Mucosa of descending colon (tissue), 3 donors: ENCODE measurements around the gene CAMK1. TPM values are rescaled to one million over a fixed set of nuclear protein-coding genes. Genes with fewer than 3 reads are reported as not detected.

ENCODE experiments used
- ATAC-seq: fragments of 200-7000 bp; cut with Tn5 transposase; one replicate; pipeline ENCODE4 v1.9.1; 2020; ENCODE audit warnings: mild to moderate bottlenecking, moderate library complexity
- DNase-seq, 3 donors: peaks; one replicate each; pipeline ENCODE4 v3.0.0-alpha.2; 2020
- H3K36me3 ChIP-seq: fragments of 200-600 bp; one replicate; pipeline ENCODE4 v1.8.0; 2021; ENCODE audit warnings: low read depth, mild to moderate bottlenecking
- H3K4me1 ChIP-seq: fragments of 200-600 bp; one replicate; pipeline ENCODE4 v1.8.0; 2021; ENCODE audit warnings: low read depth, mild to moderate bottlenecking
- H3K4me3 ChIP-seq: fragments of 200-600 bp; one replicate; pipeline ENCODE4 v1.8.0; 2021; ENCODE audit warnings: mild to moderate bottlenecking
- H3K9me3 ChIP-seq: fragments of 200-600 bp; one replicate; pipeline ENCODE4 v1.8.0; 2021; ENCODE audit warnings: mild to moderate bottlenecking
- CTCF ChIP-seq: fragments of 200-600 bp; IDR thresholded peaks from one replicate; pipeline ENCODE4 v1.8.0; 2022; ENCODE audit warnings: antibody characterized with exemption, mild to moderate bottlenecking
- intact Hi-C, 2 donors: fragments of 100-400 bp; cut with DNase I in 1 of 2; cut with micrococcal nuclease in 1 of 2; formaldehyde crosslinking; loops; one replicate each; pipeline versions ENCODE4 v1.11.0 to v1.11.1; 2022; cut with DNase I, micrococcal nuclease
- total RNA-seq, 3 donors: library from RNA; stranded (reverse); fragmentation: NEBNext Ultra II Directional in 2 of 3; extraction: Animal tissue kit (Norgen Biotek cat#: 25700) in 2 of 3; gene quantifications; one replicate each; pipeline versions ENCODE4 v1.2.1 to v1.2.4, GENCODE V29; 2021 to 2023
- donor health status: DM: no; HTN: no; CAD: no; lungs with moderate emphysema.
- donor health status: DM: no; HTN: no; CAD: no.
- donor health status: DM: no; HTN: yes; CAD: no.

Gene CAMK1
- total RNA-seq, 3 donors from 2014 or later, result 5.7 to 35.8 (median 10.1) TPM

DNA sequence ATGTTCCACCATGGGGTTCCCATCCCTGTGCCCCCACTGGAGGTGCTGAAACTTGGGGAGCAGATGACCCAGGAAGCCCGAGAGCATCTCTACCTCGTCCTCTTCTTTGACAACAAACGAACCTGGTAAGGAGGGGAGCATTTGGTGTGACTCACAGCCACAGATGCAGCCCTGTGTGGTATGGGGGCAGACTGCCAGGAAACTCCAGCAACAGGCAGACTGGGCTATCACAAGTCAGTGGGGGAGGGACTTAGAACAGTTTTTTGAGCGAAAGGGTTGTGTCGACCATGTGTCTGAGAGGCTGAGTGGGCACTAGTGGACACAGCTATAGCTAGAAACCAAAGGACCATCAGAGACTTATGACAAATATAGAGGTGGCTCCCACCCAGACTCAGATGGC is 23.4 kb downstream of the CAMK1 start:
- TF ChIP-seq CTCF, result no peak
- no peak for ATAC-seq
- no peak overlapping the region for H3K4me3 ChIP-seq
- no peak for DNase-seq
- no peaks in the 10 kb centered on the region for H3K9me3 ChIP-seq
- peaks cover 15% of the 10 kb centered on the region for H3K4me1 ChIP-seq
- peaks cover 33% of the 10 kb centered on the region for H3K36me3 ChIP-seq
- intact Hi-C loops, result no loop called here

GRCh38 chr3:9745521-9745920 is 24.2 kb downstream of the CAMK1 start:
- no peak for ATAC-seq
- peaks cover 35% of the 10 kb centered on the region for H3K36me3 ChIP-seq
- peaks cover 7% of the 10 kb centered on the region for H3K4me1 ChIP-seq
- H3K9me3 ChIP-seq, result no peaks in the 10 kb centered on the region
- intact Hi-C loops, result no loop called here
- DNase-seq, result no peak
- no peak overlapping the region for H3K4me3 ChIP-seq
- TF ChIP-seq CTCF, result no peak

GRCh38 chr3:9744162-9744561 is 25.6 kb downstream of the CAMK1 start:
- H3K4me1 ChIP-seq, result peaks cover 4% of the 10 kb centered on the region
- ATAC-seq (no peak), DNase-seq (no peak)
- intact Hi-C loops, result no loop called here
- TF ChIP-seq CTCF, result no peak
- H3K9me3 ChIP-seq, result no peaks in the 10 kb centered on the region
- no peak overlapping the region for H3K4me3 ChIP-seq
- peaks cover 44% of the 10 kb centered on the region for H3K36me3 ChIP-seq

DNA sequence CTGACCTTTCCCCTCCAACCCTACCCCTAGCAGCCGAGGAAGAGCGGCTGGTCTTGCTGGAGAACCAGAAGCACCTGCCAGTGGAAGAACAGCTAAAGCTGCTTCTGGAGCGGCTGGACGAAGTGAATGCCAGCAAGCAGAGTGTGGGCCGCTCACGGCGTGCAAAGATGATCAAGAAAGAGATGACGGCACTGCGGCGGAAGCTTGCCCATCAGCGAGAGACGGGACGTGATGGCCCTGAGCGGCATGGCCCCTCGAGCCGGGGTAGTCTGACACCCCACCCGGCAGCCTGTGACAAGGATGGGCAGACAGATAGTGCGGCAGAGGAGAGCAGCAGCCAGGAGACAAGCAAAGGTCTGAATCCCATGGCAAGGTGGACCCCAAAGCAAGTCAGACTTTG is 26.2 kb downstream of the CAMK1 start:
- ATAC-seq (no peak), DNase-seq (no peak)
- intact Hi-C loops, result no loop called here
- Histone ChIP-seq H3K36me3 (peaks cover 49% of the 10 kb centered on the region), H3K4me3 (no peak overlapping the region), H3K9me3 (no peaks in the 10 kb centered on the region), H3K4me1 (no peaks in the 10 kb centered on the region)
- no peak for TF ChIP-seq CTCF

- intact Hi-C loops, result no loop called here
- no peaks in the 10 kb centered on the region for H3K9me3 ChIP-seq
- no peak for TF ChIP-seq CTCF
- DNase-seq, result no peak
- H3K4me1 ChIP-seq, result no peaks in the 10 kb centered on the region
- peaks cover 49% of the 10 kb centered on the region for H3K36me3 ChIP-seq
- ATAC-seq, result no peak
- no peak overlapping the region for H3K4me3 ChIP-seq
Measured at GRCh38 chr3:9742560-9742959, 27.2 kb downstream of the CAMK1 start.

DNA sequence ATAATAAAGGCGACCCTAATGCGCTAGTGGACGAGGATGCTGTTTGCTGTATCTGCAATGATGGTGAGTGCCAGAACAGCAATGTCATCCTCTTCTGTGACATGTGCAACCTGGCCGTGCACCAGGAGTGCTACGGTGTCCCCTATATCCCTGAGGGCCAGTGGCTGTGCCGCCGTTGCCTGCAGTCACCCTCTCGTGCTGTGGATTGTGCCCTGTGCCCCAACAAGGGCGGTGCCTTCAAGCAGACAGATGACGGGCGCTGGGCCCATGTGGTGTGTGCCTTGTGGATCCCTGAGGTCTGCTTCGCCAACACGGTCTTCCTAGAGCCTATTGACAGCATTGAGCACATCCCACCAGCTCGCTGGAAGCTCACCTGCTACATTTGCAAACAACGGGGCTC is 30.6 kb downstream of the CAMK1 start:
- intact Hi-C loops, result no loop called here
- no peak for TF ChIP-seq CTCF
- H3K4me1 ChIP-seq, result no peaks in the 10 kb centered on the region
- DNase-seq (no peak), ATAC-seq (no peak)
- H3K9me3 ChIP-seq, result no peaks in the 10 kb centered on the region
- H3K36me3 ChIP-seq, result peaks cover 41% of the 10 kb centered on the region
- H3K4me3 ChIP-seq, result no peak overlapping the region
